SIG-M5 treated with dmso at 0.1 percent for 504 hours (cell line): ENCODE data around the gene BLOC1S3.

Experiments used
- DNase-seq: peaks from one replicate; lab custom pipeline; 2025; ENCODE audit not compliant: unreplicated experiment; lab: John Stamatoyannopoulos, UW

The BLOC1S3 gene

DNA sequence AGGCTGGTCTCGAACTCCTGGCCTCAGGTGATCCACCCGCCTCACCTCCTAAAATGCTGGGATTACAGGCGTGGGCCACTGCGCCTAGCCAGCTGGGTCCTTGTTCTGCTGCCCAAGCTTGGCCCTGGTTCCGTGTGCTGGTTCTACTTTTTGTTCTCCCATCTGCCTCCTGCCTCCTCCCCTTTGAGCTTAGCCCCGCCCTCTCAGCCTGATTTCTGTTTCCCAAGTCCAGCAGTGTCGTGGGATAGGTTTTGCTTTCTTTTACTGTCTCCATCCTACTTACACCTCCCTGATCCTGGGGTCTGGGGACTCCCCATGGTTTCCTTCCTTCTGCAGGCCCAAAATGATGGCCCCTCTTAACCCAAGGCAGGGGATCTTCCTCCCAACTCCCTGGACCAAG is 2.4 kb downstream of the BLOC1S3 start:
- DNase-seq = no peak

DNA sequence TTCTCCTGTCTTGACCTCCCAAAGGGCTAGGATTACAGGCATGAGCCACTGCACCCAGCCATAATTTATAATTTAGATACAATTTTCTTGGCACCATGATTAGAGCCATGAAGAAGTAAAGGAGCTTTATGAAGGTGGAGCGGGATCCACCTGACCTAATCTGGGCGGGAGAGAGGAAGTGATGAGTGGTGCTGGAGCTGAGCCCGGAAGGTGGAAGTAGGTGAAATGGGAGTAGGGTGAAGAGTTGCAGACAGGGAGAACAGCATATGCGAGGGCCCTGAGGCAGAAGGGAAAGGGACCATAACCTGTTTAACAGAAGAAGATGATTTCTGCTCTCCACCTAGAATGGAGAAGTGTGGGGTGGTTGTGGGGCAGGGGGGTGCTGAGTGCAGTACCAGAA is 4.2 kb downstream of the BLOC1S3 start:
- no peak for DNase-seq

DNA sequence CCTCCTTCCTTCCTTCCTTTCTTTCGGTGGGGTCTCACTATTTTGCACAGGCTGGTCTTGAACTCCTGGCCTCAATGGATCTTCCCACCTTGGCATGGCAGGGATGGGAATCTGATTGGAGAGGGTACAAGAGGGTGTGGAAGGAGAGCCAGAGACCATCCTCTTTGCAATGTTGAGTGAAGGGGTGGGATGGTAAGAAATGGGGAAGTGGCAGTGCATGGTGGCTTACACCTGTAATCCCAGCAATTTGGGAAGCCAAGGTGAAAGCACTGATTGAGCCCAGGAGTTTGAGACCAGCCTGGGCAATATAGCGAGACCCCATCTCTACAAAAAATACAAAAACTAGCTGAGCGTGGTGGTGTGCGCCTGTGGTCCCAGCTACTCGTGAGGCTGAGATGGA is 5.5 kb downstream of the BLOC1S3 start:
- DNase-seq = no peak

DNA sequence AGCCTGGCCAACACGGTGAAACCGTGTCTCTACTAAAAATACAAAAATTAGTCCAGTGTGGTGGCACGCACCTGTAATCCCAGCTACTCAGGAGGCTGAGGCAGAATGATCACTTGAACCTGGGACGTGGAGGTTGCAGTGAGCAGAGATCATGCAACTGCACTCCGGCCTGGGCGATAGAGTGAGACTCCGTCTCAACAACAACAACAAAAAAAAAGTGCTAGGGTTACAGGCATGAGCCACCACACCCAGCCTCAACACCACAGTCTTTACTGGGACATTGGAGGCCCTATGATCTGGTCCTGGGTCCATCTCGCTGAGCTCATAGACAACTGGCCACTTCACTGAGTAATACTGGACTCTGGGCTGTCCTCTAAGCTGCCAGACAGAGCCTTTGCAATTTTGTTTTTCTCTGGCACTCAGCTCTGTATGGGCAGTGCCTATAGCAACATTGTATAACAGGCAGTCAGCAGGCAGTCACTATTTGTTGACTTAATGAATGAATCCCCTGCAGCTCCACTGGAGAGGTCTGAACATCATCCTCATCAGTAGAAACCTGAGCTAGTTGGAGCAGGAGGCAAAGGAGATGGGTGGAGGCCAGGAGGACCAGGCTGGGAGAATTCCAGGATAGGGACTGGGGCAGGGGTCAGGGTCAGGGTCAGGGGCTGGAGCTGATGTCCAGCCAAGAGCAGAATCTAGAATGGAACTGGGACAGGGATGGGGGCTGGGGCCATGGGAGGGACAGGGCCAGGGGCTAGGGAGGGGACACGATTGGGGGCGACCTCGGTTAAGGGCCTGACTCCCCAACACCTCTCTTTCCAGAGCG is 8.1 kb downstream of the BLOC1S3 start:
- no peak for DNase-seq

DNA sequence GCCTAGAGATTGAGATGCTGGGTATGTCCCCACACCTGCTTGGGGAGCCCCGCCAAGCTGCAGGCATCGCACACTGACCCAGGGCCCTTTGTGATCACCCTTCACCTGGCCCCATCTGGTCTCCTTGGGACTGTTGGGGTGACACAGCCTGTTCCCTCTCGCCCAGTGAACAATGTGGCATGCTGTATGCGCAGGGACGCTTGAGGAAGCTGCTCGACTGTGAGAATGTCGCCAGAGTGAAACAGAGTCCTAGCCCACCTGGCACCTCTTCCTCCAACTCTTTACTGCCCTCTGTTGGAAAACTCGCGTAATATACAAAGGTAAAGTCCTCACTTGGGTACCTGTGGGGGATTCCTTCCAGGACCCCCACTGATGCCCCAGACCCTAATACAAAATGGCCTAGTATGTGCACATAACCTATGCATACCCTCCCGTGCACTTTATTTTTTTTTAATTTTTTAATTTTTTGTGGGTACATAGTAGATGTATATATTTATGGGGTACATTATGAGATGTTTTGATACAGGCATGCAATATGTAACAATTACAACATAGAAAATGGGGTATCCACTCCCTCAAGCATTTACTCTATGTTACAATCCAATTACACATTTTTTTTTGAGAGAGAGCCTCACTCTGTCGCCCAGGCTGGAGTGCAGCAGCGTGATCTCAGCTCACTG is 9.0 kb downstream of the BLOC1S3 start:
- no peak for DNase-seq

DNA sequence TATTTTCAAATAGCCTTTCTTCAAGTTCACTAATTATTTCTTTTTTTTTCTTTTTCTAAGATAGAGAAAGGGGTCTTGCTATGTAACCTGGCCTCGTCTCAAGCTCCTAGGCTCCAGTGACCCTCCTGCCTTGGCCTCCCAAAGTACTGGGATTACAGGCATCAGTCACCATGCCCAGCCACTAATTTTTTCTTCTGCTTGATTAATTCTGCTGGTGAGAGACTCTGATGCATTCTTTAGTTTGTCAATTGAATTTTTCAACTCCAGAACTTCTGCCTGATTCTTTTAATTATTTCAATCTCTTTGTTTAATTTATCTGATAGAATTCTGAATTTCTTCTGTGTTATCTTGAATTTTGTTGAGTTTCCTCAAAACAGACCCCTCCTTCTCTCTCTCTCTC is 11.4 kb downstream of the BLOC1S3 start:
- no peak for DNase-seq

DNA sequence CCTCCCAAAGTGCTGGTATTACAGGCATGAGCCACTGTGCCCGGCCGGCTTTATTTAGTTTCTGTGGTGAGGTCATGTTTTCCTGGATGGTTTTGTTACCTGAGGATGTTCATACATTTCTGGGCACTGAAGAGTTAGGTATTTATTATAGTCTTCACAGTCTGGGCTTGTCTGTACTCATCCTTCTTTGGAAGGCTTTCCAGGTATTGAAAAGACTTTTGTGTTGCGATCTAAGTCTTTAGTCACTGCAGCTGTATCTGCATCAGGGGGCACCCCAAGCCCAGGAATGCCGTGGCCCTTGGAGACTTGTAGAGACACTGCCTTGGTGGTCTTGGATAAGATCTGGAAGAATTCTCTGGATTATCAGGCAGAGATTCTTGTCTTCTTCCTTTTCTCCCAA is 12.8 kb downstream of the BLOC1S3 start:
- no peak for DNase-seq

DNA sequence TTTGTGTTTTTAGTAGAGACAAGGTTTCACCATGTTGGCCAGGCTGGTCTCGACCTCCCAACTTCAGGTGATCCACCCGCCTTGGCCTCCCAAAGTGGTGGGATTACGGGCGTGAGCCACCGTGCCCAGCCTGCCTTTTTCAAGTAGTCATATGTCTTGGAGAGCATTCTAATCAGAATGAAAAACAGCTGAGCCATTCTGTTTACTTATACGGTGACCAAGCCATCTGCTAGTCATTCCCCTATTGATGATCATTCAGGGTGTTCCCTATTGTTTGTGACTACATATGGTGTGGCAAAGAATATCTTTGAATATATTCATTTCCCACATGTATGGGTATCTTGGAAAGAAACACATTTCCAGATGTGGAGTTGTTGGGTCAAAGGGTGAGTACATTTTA is 17.2 kb downstream of the BLOC1S3 start:
- DNase-seq = no peak

DNA sequence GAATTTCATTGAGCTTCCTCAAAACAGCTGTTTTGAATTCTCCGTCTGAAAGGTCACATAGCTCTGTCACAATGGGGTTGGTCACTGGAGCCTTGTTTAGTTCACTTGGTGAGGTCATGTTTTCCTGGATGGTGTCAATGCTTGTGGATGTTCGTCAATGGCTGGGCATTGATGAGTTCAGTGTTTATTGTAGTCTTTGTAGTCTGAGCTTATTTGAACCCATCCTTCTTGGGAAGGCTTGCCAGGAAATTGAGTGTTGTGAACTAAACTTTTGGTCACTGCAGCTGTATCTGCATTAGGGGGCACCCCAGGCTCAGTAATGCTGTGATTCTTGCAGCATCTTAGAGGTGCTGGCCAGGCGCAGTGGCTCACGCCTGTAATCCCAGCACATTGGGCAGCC is 22.0 kb downstream of the BLOC1S3 start:
- no peak for DNase-seq

DNA sequence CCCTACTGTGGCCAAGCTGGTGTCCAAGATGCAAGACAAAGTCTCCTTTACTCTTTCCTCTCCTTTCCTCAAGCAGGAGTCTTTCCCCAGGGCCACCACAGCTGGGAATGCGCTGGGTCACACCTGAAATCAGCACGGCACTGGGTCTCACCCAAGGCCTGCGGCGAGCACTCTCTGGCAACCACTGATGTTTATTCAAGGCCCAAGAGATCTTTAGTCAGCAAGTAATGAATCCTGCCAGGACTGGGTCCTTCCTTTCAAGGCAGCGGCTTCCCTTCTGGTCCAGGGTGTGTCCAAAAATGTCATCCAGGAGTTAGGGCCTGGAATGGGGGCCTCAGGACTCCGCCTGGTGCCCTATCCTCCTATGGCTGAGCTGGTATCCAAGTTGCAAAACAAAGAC is 24.1 kb downstream of the BLOC1S3 start:
- DNase-seq = no peak

DNA sequence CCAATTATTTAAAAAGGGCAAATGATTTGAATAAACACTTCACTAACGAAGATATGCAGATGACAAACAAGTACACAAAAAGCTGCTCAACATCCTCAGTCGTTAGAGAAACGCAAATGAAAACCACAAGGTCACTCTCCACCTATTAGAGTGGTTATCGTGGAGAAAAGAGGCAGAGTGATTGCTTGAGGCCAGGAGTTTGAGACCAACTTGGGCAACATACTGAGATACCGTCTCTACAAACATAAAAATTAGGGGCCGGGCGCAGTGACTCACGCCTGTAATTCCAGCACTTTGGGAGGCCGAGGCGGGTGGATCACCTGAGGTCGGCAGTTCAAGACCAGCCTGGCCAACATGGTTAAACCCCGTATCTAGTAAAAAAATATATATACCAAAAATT is 27.2 kb downstream of the BLOC1S3 start:
- DNase-seq = no peak

DNA sequence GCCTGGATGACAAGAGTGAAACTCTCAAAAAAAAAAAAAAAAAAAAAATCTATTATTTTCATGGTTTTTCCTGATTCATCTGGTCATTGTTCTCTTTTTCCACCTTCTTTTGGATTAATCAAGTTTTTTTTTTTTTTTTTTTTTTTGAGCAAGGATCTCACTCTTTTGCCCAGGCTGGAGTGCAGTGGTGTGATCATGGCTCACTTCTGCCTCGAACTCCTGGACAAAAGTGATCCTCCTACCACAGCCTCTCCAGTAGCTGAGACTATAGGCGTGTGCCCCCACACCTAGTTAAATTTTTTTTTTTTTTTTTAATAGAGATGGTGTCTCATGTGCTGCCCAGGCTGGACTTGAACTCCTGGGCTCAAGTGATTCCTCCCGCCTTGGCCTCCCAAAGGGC is 27.7 kb downstream of the BLOC1S3 start:
- no peak for DNase-seq

DNA sequence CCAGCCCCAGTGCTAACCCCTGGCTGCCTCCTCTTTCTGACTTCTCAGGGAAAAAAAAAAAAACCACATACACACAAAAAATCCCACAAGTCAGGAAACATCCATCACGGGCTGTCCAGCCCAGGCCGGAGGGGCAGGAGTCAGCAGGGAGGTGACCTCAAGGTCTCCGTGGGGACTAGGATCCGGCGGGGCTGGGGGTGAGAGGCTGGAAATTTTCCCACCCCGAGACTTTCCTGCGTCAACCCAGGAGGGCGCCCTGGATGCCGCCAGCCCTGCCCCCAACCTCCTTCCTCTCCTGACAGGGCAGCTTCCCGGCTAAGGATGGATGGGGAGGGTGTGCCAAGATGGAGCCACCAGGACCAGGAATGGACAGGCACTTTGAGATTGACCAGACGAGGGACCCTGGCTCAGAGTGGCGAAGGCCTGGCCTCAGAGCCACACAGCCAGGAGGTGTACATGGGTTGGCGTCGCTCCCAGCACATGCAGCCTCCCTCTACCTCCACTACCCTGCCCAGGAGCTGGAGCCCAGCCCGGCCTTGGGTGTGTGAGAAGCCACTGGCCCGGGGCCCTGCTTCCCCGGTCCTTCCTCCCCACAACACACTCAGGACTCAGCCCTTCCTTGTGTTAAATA is 33.3 kb downstream of the BLOC1S3 start:
- DNase-seq = no peak

DNA sequence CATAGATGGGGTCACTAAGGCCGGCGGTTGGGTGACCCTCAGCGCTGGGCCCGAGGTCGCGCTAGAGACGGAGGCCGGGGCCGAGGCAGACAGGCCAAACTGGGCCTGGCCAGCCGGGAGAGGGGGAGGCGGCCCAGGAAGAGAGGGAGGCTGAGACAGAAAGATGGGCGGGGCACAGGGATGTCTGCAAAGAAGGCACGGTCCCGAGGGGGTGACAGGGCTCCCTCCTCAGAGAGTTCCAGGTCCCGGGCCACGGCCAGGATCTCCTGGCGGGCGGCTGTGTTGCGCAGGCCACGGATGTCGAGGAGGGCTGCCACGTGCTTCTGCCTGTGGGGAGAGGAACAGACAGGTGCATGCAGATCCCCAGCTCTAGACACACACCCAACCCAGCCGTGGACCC is 34.4 kb downstream of the BLOC1S3 start:
- no peak for DNase-seq

DNA sequence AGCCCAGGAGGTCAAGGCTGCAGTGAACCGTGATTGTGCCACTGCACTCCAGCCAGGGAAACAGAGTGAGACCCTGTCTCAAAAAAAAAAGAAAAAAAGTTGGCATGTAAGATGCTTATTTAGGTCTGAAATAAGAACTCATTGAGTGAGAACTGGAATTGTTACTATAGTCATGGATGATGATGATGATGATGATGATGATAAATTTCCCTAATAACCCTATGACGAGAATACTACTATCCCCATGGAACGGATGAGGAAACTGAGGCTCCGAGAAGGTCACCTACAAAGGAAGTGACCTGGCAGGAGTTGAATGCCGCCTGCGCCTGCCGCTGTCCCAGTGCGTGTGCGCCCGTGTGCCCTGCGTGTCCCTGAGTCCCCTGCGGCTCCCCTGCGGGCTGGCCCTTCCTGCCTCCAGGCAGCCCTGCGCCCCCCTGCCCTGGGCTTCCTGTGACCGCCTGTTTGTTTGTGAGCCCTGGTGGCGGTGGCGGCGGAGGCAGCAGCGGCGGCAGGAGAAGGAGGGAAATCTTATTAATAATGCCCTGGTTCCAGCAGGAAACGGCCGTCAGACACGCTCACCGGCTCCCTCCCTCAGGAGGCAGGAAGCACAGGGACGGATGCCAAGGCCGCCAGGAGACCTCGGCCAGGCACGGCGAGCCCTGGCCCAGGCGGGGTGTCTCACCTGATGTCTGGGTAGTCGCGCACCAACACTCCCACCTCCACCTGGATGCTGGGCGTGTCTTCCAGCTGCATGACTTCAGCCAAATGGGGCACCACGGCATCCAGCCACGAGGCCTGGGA is 37.0 kb downstream of the BLOC1S3 start:
- no peak for DNase-seq

DNA sequence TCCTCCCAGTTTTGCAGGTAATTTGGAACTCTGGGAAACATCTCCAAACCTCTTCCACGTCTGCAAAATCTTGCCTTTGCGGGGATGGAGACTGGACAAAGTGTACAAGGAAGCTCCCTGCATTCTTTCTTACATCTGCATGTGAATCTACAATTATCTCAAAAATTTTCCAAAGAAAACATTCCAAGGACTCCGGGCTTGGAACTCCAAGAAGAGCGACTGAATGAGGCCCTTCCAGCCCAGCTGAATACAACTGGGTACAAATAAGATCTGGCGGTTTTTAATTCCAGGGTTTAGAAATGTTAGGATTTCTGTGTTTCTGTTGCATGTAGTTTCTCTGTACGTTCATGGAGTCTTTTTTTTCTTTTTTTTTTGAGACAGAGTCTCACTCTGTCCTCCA is 38.1 kb downstream of the BLOC1S3 start:
- DNase-seq = no peak

DNA sequence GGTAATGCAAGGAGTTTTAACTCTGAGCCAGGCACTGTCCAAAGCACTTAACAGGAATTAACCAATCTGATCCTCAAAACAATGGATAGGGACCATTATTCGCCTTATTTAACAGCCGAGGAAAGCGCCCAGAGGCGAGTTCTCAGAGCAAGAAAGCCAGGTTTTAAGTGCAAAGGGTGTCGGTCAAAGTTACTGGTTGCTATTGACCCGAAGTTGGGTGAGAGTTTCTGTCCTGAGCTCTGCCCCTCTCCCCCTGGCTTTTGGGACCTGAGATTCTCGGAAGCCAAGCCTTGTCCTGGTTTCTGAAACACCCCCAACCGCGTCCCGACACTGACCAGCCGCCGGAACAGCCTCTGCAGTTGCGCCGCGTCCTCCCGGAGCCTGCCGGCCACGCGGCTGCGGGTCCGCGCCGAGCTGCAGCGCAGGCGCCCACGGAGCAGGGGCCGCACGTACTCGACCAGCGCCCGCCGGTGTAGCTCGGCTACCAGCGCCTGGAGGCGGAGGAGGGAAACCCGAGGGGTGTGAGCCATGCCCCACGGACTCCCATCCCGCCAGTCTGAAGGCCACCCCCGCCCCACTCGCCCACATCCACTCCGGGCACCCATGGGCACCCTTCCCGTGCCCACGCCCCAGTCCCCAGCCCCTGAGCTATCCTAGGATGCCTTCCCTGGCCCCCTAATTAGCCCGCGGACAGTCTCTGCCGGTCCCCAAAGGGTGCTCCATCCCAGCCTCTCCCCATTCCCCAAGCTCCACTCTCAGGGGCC is 38.8 kb downstream of the BLOC1S3 start:
- no peak for DNase-seq

DNA sequence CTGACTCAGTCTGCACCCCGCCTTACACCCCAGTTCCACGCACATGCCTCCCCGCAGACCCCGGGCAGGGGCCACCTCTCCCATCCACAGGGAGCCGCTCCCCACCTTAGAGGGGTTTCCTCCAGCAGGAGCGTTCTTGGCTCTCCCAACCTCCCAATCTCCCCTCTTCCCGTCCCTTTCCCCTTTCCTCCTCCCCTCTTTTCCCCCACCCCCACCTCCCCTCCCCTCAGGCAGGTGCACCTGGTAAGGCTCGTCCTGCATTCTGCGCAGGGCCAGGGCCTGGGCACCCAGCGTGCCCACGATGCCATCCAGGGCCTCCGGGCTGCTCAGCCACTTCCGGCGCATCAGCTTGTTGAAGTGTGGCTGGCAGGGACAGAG is 39.4 kb downstream of the BLOC1S3 start:
- no peak for DNase-seq

DNA sequence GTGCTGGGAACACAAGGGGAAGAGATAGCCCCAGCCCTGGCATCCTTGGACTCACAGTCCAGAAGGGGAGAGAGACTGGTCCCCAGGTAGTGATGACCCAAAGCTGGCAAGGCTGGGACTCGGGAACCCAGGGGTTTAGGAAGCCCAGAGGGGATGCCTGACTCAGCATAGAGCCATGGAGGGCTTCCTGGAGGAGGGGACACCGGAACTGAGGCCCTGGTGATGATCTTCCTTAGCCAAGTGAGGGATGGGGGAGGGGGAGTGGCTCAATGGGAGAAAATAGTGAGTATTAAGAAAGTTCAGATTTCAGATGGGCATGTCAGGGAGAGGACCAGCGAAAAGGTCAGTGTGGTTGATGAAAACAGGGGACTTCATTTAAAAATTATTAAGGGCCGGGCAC is 39.8 kb downstream of the BLOC1S3 start:
- DNase-seq = no peak

DNA sequence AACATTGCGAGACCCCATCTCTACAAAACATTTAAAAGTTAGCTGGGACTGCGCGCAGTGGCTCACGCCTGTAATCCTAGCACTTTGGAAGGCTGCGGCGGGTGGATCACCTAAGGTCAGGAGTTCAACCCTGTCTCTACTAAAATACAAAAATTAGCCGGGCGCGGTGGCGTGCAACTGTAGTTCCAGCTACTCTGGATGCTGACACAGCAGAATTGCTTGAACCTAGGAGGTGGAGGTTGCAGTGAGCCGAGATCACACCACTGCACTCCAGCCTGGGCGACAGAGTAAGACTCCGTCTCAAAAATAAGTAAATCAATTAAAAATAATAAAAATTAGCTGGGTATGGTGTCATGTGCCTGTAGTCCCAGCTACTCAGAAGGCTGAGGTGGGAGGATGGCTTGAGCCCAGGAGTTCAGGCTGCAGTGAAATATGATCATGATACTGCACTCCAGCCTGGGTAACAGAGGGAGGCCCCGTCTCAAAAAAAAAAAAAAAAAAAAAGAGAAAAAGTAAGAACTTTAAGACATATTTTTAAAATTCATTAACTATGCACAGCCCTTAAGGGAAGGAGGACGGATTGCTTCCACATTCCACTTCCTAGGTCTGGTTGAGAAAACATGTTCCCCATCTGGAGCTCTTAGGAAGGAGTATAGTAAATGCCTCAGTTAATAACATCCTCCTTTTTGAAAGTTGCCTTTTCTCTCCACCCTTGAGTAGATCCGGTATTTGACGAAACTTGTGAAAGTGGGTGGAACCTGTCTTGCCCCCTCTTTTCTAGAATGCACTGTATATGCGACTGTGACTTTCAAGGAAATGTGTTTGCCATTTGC is 40.5 kb downstream of the BLOC1S3 start:
- DNase-seq = peak; percentile 9
